NCI-H1694 (cell line): ENCODE data around the gene CEP120.
"Not testable (repeated sequence)": the region's sequence is repeated elsewhere in the genome, so short reads cannot be mapped to it uniquely, and the experiment has no call there.

Experiments used
- DNase-seq: peaks from one replicate; lab custom pipeline; 2025; lab: John Stamatoyannopoulos, UW

Gene CEP120

DNA sequence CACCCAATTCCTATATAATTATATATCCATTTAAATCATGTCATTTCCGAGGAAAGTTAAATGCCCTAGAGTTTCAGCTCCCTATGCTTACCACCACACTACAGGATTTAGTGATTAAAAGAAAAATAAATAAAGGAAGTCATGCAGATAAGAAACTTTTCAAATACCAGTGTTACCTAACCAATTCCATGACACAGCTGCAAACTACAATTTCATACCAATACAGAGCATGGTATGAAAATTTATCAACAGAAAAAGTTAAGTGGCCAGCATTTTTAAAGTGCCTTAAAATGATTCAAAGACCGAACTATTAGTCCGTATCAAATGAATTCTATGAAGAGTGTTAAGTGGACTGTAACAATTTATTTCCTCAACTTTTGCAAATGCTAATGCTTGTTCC, 35.9 kb downstream of the CEP120 start:
- no peak for DNase-seq

DNA sequence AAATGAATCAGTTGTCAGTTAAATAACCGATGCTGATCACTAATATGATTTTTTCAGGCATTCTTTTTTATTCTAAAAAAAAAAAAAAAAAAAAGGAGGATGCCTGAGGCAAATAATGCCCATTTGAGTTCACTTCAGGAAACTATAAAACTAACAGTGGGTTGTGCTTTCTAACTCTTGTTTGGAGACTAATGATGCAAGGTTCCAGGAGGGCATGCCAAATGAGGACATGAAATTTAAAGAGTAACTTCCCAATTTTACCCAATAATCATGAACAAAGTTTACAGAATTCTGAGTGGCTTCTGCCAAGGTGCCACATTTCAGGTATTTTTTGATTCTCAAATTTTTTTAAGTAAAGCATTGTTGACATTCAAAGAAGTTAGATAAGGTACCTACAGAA, 41.0 kb downstream of the CEP120 start:
- no peak for DNase-seq

DNA sequence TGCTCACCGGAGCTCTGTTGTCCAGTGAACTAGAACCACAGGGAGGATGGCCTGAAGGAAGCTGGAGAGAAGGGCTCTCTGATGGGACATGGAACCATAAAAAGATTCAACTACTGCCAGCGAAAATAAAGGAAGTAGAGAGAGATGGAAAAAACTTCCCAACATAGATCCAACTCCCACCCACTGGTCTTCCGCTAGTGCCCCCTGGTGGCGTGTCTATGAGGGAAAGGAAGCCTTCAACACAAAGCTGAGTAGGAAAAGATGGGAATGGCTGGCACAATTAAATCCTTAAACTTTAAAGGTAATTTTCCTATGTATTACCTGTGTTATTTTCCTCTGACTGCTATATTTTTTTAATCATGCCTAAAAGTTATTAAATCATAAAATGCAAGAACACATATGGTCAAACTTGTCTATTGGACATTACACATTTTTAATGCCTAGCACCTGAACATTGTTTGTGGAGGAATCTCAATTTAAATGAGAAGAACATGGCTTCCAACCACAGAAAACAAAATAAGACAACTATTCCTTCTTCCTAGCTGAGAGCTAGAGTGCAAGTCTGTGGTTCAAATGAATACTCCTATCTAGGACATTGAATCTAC, 51.5 kb downstream of the CEP120 start:
- peak; percentile 8 for DNase-seq

- DNase-seq: no peak
These were observed 53.7 kb downstream of the CEP120 start for GRCh38 chr5:123369371-123369968.

DNA sequence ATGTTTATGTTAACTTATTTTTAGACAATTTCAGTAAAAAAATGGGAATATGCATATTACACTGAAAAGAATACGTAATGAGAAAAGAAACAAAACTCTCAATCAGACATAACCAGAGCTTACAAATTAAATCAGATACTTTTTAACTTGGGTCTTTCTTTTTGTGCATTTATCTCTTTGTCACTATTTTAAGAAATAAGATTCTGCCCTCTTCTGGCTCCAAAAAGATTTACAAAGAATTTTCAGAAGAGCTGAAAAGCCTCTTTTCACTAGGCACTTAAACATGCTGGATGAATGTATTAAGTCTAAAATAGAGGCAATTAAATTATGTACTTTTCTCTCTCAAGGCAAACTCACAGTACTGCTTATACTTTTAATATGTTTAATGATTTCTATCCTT, 55.5 kb downstream of the CEP120 start:
- DNase-seq: no peak

DNA sequence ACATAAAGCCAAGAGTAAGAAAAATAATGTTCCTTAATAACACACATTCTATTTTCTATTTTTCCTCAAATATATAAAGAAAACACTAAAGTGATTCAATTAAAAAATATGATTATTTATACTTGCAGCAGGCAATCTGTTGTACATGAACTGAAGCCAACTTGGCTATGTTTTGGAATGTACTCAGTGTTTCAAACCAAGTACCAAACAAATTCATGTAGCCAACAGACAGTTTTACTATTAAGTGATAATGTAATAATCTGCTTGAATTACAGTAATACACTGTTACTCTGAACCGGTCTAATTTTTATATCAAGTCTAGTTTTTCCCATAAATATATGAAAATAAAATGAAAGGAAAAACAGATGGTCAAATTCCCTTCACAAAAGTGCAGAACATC, 58.0 kb downstream of the CEP120 start:
- DNase-seq: no peak

GRCh38 chr5:123364441-123365155, 58.6 kb downstream of the CEP120 start:
- no peak for DNase-seq

DNA sequence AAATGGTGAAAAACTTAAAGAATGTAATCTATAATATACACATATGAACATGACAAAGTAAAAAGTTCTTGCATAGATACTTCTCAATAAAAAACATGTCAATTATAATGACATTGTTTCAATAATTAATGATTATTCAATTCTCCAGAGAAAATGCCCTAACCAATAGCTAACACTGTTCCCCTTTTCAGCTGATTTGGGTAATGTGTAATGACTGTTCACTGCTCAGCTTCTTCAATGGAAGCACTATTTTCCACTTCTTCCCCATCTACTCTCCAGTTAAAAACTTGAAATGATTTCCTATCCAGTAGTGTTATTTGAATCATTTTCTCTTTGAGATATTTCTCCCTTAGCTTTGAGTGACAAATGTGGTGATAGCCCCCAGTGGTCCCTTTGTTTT, 62.3 kb downstream of the CEP120 start:
- DNase-seq: no peak

GRCh38 chr5:123360201-123360571, 63.0 kb downstream of the CEP120 start:
- DNase-seq: no peak

DNA sequence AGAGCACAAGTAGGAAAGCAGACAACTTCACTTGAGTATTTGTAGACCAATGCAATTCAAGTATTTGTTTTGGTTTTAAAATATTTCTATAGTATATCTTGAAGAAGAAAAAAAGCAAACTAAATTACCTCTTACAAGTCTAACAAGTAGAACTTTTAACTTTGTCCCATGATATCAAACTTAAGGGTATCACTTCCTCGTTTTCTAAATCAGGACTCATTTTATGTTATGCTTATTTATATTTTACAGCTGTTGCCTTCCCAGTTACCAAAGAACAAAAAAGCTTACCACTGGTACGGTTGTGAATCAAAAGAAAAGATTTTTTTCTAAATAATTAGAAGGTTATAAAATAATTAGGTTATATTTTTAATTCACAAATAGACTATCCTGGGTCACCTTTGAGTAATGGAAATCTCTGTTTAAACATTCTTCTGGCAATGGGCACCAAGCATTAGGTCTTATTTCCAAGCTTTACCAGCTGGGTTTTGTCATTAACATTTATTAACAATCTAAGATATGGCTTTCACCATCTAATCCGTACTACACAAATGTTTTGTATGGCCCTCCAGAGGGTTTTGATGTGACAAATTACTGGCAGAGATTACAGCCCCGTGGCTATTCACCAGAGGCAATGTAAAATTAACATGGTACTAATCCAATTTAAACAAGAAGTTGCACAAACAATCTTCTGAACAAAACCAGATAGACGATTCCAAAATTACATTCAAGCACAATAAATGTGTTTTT, 63.6 kb downstream of the CEP120 start:
- DNase-seq: no peak

GRCh38 chr5:123358751-123359150, 64.5 kb downstream of the CEP120 start:
- DNase-seq: no peak

- no peak for DNase-seq
These were observed 64.9 kb downstream of the CEP120 start for GRCh38 chr5:123358304-123358703.

GRCh38 chr5:123351820-123352219, 71.4 kb downstream of the CEP120 start:
- no peak for DNase-seq

GRCh38 chr5:123351240-123351639, 72.0 kb downstream of the CEP120 start:
- DNase-seq: no peak

DNA sequence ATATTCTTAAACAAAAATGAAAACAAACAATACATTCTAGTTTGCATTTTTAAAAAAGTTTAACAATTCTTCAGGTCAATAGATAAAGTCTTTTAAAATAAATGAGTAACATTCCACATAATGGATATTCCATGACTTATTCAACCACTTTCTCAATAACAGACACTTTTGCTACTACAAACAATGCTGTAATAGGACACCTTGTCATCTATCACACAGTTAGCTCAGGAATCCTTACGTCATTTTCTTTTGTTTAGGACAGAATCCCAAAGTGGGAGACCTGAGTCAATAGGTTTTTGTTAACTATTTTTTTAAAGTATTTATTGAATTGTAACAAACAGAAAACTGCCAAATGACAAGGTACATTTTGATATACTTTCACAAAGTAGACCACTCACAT, 72.5 kb downstream of the CEP120 start:
- no peak for DNase-seq

DNA sequence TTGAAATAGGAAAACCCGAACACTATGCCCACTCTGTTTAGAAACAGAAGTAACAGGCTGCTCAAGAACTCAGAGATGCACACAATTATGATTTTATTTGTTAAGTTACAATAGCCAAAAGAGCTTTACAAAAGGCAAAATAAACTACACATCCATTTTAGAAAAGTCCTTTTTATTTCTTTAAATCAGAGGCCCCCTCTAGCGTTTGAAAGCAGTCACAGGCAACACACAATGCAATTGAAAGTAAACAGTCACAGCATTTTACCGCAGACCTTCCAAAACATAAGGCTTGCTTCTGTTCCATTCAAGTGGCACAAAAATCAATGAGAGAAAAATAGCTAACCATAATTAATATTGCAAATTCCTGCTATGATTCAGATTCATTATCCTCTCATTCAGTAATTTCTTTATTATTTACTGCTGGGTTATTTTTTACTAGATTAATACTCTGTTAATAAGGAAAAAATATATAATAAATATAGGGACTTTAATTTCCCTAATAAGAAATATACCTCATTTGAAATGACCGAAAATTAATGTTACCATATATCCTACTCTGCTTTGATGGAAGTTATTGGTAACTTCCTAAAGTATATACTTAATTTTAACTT, 78.3 kb downstream of the CEP120 start:
- peak; percentile 28 for DNase-seq

GRCh38 chr5:123340928-123341327, 82.3 kb downstream of the CEP120 start:
- DNase-seq: no peak

GRCh38 chr5:123308377-123308776, 114.8 kb downstream of the CEP120 start:
- DNase-seq: not testable (repeated sequence)

DNA sequence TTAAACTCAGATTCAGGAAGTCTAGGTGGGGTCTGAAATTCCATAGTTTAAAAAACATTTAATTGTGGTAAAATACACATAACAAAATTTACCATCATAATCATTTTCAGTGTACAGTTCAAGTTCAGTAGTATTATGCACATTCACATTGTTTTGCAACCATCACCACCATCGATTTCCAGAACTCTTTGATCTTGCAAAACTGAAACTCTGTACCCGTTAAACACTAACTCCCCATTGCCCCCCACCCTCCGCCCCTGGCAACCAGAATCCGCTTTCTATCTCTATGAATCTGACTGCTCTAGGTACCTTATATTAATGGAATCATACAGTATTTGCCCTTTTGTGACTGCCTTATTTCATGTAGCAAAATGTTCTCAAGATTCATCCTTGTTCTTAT, 117.5 kb downstream of the CEP120 start:
- no peak for DNase-seq

- no peak for DNase-seq
These were observed 118.4 kb downstream of the CEP120 start for GRCh38 chr5:123304777-123305316.

DNA sequence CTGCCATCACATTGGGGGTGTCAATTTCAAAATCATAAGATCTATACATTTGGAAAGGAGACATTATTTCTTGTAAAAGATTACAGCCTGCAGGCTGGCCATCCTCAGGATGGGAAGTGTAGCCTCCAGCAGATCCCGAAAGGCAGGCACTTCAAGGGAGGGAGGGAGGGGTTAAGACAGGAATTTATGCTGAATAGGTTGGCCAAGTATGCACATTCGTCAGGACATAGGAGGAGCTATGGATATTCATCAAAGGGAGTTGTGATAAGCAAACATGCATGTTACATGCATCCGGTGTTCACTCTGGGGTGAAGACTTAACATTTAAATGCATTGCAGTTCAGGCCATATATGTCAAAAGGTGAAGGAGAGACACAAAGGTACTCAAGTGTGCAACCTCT, 119.4 kb downstream of the CEP120 start:
- DNase-seq: no peak

DNA sequence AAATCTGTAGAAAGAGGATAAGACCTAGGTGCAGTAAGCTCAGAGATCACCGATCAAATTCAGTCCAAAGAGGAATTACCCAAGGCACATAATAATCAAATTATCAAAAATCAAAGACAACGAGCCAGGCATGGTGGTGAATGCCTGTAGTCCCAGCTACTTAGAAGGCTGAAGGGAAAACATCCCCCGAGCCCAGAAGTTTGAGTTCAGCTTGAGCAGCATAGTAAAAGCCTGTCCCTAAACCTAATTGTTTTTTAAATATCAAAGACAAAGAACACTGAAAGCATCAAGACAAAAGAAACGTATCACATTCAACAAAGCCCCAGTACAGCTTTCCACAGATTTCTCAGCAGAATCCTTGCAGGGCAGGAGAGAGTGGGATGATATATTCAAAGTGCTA, 122.9 kb downstream of the CEP120 start:
- no peak for DNase-seq
